SIG-M5 treated with dmso at 0.1 percent for 504 hours (cell line): ENCODE results near the gene RPS15A.
"Not testable (repeated sequence)": the region's sequence is repeated elsewhere in the genome, so short reads cannot be mapped to it uniquely, and the experiment has no call there.

ENCODE experiments used
- DNase-seq: peaks from one replicate; lab custom pipeline; 2025; ENCODE audit not compliant: unreplicated experiment; lab: John Stamatoyannopoulos, UW

Gene RPS15A

DNA sequence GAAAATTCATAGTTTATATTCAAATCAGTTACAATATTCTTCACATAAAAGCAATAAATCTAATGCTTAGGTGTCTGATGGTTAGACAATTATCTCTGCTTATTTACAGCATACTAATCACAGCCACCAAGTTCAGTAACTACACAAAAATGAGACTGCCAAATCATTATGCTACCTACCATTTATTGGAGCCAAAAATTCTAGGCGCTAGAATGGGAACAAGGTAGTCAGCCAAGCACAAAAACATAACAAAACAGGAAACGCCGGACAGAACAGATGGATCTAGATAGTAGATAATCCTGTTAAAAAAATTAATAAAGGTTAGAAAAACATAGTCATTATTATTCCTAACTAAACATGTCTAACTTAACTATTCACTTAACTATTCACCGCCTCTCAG lies 7.6 kb upstream of the RPS15A start:
- DNase-seq: no peak

DNA sequence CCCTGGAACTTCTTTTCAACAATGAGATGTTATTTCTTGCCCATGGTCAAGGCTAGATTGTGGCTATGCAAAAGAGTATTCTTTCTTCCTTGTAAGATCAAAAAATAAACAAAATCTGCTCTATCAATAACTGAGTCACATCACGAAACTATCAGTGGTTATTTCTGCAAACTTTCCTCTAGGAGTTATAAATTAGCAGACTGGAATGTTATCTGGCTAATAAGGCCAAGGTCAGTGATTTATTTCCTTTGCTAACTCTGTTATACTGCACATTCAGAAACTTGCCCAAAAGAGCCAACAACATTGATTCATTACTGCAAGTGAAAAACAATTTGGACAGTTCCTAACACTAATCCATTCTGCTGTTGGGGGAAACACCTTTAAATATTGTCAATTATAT lies 6.2 kb upstream of the RPS15A start:
- no peak for DNase-seq

DNA sequence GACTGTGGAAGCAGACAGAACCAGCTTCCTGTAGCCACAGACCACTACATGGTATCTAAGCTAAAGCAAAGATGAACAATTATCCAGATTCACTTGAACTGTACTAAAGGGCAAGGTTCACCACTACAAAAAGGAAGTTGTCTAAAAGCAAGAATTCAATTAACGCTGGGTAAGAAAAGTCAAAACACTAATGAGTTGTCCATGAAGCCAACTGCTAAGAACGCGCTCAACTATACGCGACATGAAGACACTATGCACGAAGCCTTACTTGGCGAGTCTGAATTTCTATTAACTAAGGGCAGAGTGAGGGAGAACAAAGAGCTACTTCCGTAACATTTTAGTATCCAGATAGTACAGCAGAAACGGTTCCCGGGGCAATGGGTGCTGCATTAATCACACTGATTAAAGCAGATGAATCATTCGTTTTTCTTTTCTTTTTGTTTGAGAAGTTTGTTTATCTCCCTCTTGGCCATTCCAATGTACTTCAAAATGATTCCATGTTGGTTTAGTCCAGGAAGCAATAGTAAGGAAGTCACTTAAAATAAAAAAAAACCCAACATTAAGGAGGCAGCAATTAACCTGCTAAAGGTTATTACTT lies 2.8 kb upstream of the RPS15A start:
- DNase-seq: no peak

DNA sequence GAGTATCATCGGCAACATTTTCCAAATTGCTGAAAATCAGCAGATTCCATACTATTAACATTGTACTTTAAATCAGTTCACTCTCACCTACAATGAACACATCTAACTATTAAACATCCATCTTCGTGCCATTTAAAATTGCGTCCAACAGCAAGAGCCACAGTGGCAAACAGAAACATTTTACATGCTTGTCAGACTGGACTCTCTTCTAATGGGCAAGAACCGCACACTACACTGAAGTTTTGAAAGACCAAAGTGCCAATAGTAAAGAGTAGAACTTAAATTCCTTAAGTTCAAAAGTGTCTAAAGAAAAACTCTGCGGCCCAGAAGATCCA lies 652 bp downstream of the RPS15A start:
- no peak for DNase-seq

DNA sequence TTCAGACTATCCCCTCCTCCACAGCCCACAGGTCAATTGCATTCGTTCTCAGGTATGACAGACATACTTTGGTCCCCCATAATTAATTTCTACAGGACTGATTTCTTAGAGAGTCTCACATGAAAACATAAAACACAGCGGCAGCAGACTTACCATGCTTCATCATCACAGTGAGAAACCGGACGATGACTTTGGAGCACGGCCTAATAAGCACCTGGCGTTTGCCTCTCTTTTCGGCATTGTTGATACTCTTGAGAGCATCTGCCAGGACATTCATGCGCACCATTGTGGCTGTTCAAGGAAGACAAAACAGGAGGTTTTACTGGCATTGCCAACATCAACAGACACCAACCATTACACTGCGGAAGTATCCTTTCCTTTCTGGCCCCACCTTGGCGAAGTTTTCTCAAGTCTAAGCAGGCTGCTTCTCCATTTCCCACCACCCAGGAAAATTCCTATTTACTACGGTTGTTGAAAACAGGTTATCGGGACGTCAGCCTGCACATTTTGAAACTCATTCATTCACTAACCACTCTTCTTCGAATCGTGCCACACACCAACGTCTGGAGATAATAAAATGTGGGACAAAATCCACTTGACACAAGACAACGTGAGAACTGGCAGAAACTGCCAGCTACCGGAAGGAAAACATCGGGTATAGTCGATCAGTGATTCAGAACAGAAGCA lies 1.2 kb downstream of the RPS15A start:
- no peak for DNase-seq

DNA sequence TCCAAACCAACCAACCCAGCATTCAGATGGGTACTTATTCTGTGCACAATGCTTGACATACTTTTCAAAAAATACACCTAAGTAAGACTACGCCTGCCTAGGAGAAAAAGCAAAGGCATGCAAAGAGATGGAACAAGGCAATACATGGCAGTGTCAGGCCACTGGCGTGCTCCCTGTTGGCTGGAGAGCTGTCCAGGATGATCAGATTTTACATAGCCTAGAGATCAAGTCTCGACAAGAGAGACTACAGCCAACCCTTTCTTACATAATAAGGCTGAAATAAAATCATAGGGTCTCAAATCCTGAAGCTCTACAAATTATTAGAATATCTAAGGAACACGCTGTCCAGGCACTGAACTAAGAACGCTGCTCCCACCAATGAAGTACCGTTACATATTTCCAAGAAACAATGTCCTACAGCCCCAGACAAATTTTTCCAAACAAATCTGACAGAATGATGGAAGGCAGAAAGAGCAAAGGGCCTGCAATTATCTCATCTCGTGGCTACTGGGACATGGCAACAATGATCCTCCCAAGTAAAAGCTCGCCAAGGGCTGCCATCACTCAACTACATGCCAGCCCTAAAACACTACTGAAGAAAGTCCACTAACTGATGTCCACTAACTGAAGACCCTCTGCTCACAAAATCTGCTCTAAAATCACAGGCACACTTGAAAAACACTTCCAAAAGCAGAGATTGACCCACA lies 5.1 kb downstream of the RPS15A start:
- DNase-seq: no peak

DNA sequence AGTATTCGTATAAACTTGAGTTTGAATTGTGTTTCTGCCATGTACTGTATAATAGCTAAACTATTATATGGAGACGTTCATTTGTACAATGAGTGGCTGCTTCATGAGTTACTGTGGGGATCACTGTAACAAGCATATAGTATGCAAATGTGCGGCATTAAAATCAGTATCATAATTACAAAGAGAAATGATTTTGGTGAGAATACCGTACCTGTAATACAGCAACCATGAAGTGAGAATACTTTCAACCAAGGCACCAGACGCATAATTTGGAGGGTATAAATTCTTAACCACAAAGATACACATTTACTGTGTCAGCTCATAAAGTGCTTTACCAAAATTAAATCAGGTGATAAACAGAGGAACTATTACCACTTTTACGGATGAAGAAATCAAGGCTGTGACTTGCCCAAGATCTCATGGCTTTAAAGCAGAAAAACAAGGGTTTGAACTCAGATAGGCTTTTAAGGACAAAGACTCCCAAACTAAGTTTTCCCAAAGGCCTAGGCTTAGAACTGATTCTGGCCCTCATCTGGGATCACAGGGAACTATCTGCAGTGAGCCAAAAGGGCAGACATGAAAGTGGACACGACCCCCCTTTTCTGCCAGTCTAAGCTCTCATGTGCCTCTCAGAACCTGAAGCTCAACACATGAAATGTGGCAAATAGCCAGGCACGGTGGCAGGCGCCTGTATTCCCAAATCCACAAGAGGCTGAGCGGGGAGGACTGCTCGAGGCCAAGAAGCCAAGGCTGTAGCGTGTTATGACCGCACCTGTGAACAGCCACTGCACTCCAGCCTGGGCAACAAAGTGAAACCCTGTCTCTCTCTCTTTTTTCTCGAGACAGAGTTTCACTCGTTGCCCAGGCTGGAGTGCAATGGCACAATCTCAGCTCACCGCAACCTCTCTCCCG lies 6.4 kb downstream of the RPS15A start:
- no peak for DNase-seq

DNA sequence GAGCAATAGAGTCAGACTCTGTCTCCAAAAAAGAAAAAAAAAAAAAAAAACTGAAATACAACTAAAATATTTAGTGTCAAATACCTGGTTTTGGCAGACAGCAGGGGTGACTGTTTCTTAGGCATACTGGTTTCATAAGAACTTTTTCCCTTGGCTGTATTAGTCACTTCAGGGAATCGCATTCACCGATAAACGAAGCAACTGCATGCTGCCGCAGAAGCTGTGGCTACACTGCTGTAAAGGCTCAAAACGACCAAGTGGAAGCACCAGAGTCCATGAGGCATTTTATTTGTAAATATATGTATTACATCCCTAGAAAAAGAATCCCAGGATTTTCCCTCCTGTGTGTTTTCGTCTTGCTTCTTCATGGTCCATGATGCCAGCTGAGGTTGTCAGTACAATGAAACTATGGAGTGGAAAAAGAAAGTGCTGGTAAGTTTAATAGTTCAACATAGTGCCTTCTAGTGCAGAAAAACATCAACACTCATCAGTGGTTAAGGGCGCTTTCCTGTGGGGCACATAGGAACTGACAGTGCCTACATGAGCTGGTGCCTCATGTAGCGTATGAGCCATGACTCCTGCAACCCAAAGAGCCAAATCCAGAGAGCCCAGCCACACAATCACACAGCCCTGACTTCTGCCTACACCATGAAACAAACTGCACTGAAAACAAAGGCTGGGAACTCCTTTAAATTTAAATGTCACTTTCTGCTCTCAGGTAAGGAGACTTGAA lies 7.3 kb downstream of the RPS15A start:
- DNase-seq: no peak

DNA sequence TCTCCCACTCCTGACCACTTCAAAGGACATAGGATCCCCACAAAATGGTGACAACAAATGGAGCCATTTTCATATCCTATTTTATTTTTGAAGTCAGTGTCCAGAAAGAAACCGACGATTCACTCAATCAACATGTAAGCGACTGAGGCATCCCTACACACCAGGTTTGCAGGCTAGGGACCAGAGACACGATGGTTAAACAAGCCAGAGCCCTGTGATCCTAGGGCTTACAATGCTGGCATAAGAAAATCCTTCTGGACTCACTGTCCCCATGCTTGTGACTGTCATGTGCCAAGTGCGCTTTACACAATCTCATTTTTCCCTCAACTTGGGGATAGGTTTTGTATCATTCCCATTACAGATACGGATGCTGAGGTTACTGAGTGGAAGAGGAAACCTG lies 8.9 kb downstream of the RPS15A start:
- not testable (repeated sequence) for DNase-seq

DNA sequence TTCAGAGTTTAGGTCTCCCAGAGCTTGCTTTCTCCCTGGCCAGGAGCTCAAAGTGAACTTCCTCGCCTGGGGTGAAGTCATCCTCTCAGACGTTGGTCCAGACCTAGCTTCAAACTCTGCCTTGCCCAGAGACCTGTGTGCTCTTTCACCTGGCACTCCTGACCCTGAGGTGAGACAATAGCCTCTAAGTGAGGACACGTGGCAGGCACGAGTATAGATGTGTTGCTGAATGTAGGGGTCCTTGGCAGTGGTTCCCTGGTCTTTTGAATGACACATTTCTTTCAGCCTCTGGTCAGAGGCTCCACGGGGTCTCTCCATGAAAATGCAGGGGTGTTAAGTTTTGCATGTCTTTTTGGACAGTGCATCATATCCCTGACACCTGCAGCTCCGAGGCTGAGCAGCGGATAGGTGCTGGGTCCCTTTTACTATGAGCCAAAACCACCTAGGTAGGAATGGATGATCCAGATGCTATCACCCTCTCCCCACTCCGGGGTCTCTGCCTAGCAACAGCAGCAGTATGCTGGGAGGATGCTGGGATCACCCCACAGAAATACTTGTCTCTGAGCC lies 9.6 kb downstream of the RPS15A start:
- DNase-seq: not testable (repeated sequence)

DNA sequence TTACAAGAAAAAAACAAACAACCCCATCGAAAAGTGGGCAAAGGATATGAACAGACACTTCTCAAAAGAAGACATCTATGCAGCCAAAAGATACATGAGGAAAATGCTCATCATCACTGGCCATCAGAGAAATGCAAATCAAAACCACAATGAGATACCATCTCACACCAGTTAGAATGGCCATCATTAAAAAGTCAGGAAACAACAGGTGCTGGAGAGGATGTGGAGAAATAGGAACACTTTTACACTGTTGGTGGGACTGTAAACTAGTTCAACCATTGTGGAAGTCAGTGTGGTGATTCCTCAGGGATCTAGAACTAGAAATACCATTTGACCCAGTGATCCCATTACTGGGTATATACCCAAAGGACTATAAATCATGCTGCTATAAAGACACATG lies 12.5 kb downstream of the RPS15A start:
- DNase-seq: not testable (repeated sequence)

DNA sequence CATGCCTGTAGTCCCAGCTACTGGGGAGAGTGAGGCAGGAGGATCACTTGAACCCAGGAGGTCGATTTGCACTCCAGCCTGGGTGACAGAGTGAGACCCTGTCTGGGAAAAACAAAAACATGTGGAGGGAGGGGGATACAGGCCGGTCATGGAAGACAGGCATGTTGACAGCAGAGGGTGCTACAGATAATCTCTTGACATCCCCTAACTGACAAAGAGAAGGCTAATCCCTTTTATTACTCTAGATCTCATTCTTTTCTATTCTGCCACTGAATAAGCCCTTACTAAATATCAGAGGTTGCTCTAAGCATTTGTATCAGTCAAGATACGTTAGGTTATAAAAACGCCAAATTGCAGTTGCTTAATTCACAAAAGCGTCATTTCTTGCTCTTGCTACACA lies 13.8 kb downstream of the RPS15A start:
- not testable (repeated sequence) for DNase-seq

DNA sequence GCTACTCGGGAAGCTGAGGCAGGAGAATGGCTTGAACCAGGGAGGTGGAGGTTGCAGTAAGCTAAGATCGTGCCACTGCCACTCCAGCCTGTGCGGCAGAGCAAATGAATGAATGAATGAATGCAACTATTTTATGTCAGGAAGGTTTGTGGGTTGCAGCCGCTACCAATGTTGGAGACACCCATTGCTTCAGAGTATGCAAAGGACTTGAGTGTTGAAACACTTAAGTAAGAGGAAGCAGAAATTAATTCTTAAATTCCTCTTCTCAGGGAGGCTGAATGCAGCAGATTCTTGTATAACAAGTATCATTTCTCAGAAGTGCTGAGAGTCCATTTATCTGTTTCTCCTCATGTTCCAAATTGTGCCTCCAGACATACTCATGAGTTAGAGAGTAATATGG lies 15.5 kb downstream of the RPS15A start:
- DNase-seq: peak; percentile 71

DNA sequence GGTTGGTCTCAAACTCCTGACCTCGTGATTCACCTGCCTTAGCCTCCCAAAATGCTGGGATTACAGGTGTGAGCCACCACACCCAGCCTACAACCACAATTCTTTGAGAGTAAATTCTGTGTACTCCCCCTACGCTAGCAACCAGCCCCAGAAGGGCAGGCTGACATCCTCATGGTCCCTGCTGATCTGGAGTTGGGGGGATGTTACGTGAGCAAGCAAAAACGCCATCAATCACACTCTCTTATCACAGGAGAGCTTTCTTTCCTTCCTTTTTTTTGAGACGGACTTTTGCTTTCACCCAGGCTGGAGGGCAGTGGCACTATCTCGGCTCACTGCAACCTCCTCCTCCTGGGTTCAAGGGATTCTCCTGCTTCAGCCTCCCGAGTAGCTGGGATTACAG lies 18.0 kb downstream of the RPS15A start:
- not testable (repeated sequence) for DNase-seq

DNA sequence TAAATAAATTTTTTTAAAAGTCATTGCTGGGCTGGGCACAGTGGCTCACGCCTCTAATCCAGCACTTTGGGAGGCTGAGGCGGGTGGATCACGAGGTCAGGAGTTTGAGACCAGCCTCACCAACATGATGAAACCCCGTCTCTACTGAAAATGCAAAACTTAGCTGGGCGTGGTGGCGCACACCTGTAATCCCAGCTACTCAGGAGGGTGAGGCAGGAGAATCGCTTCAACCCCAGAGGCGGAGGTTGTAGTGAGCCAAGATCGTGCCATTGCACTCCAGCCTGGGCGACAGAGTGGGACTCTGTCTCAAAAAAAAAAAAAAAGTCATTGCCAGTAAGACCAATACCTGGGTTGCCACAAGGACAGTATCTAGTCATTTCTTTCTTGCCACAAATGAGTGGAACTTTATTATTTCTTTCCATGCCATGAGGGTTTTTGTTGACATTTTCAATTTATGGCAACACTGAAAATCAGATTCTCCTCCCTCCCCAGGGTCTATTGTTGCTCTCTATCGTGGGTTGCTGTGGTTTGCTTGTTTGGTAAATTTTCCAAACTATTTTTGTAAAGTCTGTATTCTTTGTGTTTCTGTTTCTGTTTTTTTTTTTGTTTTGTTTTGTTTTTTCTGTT lies 19.7 kb downstream of the RPS15A start:
- DNase-seq: not testable (repeated sequence)

DNA sequence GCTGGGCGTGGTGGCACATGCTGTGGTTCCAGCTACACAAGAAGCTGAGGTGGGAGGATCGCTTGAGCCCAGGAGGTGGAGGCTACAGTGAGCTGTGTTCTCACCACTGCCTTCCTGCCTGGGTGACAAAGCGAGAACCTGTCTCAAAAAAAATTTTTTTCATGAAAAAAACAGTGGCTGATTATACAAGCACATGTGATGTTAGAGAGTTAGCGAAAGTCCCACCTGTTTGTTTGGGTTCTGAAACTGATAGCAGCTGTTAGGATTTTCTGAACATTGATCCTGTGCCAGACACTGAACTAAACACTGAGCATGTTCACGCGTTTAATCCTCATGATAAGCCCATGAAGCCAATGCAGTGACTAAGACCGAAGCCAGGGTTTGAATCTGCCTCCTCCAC lies 22.9 kb downstream of the RPS15A start:
- not testable (repeated sequence) for DNase-seq

DNA sequence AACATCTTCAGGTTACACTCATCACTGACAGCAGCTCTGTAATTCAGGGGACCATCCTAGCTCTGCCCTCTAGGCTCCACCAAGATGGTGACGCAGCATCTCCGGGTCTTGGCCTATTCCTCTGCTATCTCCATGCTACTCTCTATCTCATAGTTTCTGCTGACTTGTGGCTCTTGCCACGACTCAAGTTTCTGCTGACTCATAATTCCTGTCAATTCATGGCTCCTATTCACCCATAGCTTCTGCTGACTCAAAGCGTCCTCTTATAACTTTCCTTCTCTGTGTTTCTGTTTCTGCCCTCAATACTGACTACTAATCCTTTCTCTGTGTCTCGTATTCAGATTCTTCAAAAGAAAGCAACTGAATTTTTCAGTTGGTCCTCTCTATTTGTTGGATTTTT lies 27.4 kb downstream of the RPS15A start:
- DNase-seq: not testable (repeated sequence)

DNA sequence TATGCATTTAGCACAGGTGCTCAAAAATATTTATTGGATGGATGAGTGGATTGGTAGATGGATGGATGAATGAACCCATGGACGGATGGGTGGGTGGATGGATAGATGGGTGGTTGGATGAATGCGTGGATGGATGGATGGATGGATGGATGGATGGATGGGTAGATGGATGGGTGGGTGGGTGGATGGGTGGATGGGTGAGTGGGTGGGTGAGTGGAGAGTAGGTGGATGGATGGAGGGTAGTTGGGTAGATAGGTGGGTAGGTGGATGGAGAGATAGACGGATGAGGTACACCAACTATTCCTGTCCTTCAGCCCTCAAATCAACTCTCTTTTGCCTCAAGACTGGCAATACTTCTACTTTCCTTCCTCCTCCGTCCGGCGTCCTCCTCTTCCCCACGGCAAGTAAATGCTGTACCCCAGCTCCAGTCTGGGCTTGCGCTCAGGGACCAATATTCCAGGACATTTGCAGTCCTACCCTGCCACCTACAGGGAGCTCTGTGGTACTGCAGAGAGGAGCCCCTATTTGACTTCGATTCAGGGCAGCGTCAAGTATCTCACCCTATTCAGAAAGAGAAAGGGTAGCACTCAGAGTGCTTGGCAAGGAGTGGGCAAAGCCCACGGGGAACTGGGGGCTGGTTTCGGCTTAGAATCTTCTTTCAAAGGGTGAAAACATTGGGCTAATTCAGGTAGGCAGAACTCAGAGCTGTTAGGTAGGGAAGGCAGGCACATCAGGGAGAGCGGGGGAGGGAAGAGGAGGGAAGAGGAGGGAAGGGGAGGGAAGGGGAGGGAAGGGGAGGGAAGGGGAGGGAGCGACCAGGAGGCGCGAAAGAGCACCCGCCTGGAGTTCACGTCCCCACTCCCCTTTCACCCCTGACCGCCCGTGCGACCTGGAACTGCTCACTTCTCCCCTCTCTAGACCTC lies 30.3 kb downstream of the RPS15A start:
- DNase-seq: peak; percentile 16
